Suprapubic skin (tissue), 4 donors: Measurements from ENCODE around the gene RNASE2.

Experiments used
- POLR2A ChIP-seq, 2 donors: fragments of 450-650 bp; IDR thresholded peaks; one replicate each; pipeline ENCODE4 v1.6.1; 2017; ENCODE audit warnings: antibody characterized with exemption in 2 of 2, mild to moderate bottlenecking in 2 of 2, moderate library complexity in 2 of 2
- POLR2AphosphoS5 ChIP-seq, 3 donors: sonication (generic); formaldehyde crosslinking; IDR thresholded peaks; one replicate each; pipeline ENCODE4 v1.6.1; 2017; ENCODE audit warnings: antibody characterized with exemption in 3 of 3
- TF ChIP-seq, protein P1 (sequence below), 2 donors: fragments of 200-600 bp in 1 of 2; fragments of 450-650 bp in 1 of 2; sonication (generic) in 1 of 2; IDR thresholded peaks; one replicate each; pipeline ENCODE4 v1.5.1; 2016 to 2019; ENCODE audit warnings: antibody characterized with exemption in 2 of 2, mild to moderate bottlenecking in 1 of 2, moderate library complexity in 1 of 2

DNA sequence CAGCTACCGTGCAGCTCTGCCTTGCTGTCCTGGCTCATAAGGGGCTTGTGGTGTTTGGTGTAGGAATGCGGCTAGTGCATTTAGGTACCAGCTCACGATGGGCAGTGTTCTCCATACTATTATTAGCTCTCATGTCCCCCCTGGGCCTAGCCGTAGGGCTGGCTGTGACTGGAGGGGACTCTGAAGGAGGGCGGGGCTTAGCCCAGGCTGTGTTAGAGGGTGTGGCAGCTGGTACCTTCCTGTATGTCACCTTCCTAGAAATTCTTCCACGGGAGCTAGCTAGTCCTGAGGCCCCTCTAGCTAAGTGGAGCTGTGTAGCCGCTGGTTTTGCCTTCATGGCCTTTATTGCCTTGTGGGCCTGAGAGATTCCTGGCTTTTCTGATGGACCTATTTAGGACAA is 45.9 kb downstream of the RNASE2 start:
- TF ChIP-seq, protein P1, sequence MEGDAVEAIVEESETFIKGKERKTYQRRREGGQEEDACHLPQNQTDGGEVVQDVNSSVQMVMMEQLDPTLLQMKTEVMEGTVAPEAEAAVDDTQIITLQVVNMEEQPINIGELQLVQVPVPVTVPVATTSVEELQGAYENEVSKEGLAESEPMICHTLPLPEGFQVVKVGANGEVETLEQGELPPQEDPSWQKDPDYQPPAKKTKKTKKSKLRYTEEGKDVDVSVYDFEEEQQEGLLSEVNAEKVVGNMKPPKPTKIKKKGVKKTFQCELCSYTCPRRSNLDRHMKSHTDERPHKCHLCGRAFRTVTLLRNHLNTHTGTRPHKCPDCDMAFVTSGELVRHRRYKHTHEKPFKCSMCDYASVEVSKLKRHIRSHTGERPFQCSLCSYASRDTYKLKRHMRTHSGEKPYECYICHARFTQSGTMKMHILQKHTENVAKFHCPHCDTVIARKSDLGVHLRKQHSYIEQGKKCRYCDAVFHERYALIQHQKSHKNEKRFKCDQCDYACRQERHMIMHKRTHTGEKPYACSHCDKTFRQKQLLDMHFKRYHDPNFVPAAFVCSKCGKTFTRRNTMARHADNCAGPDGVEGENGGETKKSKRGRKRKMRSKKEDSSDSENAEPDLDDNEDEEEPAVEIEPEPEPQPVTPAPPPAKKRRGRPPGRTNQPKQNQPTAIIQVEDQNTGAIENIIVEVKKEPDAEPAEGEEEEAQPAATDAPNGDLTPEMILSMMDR (IDR thresholded peaks at IDR 0.05): no peak
- TF ChIP-seq POLR2AphosphoS5 (IDR thresholded peaks at IDR 0.05) (no peak), POLR2A (IDR thresholded peaks at IDR 0.05) (no peak)
